SK-N-SH treated with all-trans-retinoic acid at 6 μM for 48 hours (cell line): ENCODE measurements around the gene RHAG.

Experiments
- ATAC-seq: fragments of 200-7000 bp; cut with Tn5 transposase; 3 replicates; pipeline ENCODE4 v1.9.1; 2020; ENCODE audit warnings: mild to moderate bottlenecking, moderate library complexity
- ARNTL ChIP-seq: fragments of 450-650 bp; formaldehyde crosslinking; IDR thresholded peaks from 2 replicates; pipeline ENCODE4 v1.5.0; 2020; ENCODE audit warnings: low read depth, mild to moderate bottlenecking, moderate library complexity, borderline replicate concordance
- BACH2 ChIP-seq: fragments of 250-450 bp; sonication (Bioruptor Pico); IDR thresholded peaks from 2 replicates; pipeline ENCODE4 v1.9.0; 2021; ENCODE audit warnings: mild to moderate bottlenecking, borderline replicate concordance
- CREB5 ChIP-seq: fragments of 250-450 bp; sonication (Bioruptor Pico); IDR thresholded peaks from 2 replicates; pipeline ENCODE4 v1.5.1; 2020; ENCODE audit warnings: low read depth, mild to moderate bottlenecking, moderate library complexity
- CSRNP3 ChIP-seq: fragments of 250-450 bp; sonication (Bioruptor Pico); IDR thresholded peaks from 2 replicates; pipeline ENCODE4 v1.5.1; 2021; ENCODE audit warnings: mild to moderate bottlenecking, moderate library complexity
- ESRRG ChIP-seq: fragments of 250-450 bp; sonication (Bioruptor Pico); IDR thresholded peaks from 2 replicates; pipeline ENCODE4 v1.6.1; 2021; ENCODE audit warnings: mild to moderate bottlenecking
- GLIS3 ChIP-seq: fragments of 250-450 bp; sonication (Bioruptor Pico); IDR thresholded peaks from 2 replicates; pipeline ENCODE4 v1.5.0; 2020; ENCODE audit warnings: mild to moderate bottlenecking, moderate library complexity
- ISL1 ChIP-seq: fragments of 250-450 bp; sonication (Bioruptor Pico); IDR thresholded peaks from 2 replicates; pipeline ENCODE4 v2.1.2; 2022; ENCODE audit warnings: mild to moderate bottlenecking, moderate library complexity
- OSR1 ChIP-seq: fragments of 250-450 bp; sonication (Bioruptor Pico); IDR thresholded peaks from 2 replicates; pipeline ENCODE4 v1.8.0; 2022; ENCODE audit warnings: moderate library complexity, mild to moderate bottlenecking, inconsistent platforms
- PATZ1 ChIP-seq: fragments of 250-450 bp; sonication (Bioruptor Pico); IDR thresholded peaks from 2 replicates; pipeline ENCODE4 v1.8.0; 2020; ENCODE audit warnings: mild to moderate bottlenecking, moderate library complexity, borderline replicate concordance
- POU6F1 ChIP-seq: fragments of 250-450 bp; sonication (Bioruptor Pico); IDR thresholded peaks from 2 replicates; pipeline ENCODE4 v1.8.0; 2021; ENCODE audit warnings: low read depth, mild to moderate bottlenecking, moderate library complexity, borderline replicate concordance
- PPARA ChIP-seq: fragments of 250-450 bp; sonication (Bioruptor Pico); IDR thresholded peaks from 2 replicates; pipeline ENCODE4 v1.5.0; 2020; ENCODE audit warnings: mild to moderate bottlenecking, borderline replicate concordance
- RARB ChIP-seq: fragments of 250-450 bp; sonication (Bioruptor Pico); IDR thresholded peaks from 2 replicates; pipeline ENCODE4 v1.8.0; 2021; ENCODE audit warnings: mild to moderate bottlenecking, moderate library complexity
- SNAI2 ChIP-seq: fragments of 250-450 bp; sonication (Bioruptor Pico); IDR thresholded peaks from 2 replicates; pipeline ENCODE4 v1.5.0; 2020; ENCODE audit warnings: mild to moderate bottlenecking, moderate library complexity
- TCF4 ChIP-seq: fragments of 250-450 bp; sonication (Bioruptor Pico); IDR thresholded peaks from 2 replicates; pipeline ENCODE4 v1.8.0; 2021; ENCODE audit warnings: mild to moderate bottlenecking, moderate library complexity, borderline replicate concordance
- TOX ChIP-seq: fragments of 250-450 bp; sonication (Bioruptor Pico); IDR thresholded peaks from 2 replicates; pipeline ENCODE4 v1.8.0; 2021; ENCODE audit warnings: mild to moderate bottlenecking, moderate library complexity, borderline replicate concordance
- TSHZ2 ChIP-seq: fragments of 250-450 bp; sonication (Bioruptor Pico); IDR thresholded peaks from 2 replicates; pipeline ENCODE4 v1.5.0; 2020; ENCODE audit warnings: mild to moderate bottlenecking, moderate library complexity
- ZFP3 ChIP-seq: fragments of 250-450 bp; sonication (Bioruptor Pico); IDR thresholded peaks from 2 replicates; pipeline ENCODE4 v1.5.0; 2020; ENCODE audit warnings: mild to moderate bottlenecking, moderate library complexity
- ZNF565 ChIP-seq: fragments of 450-650 bp; formaldehyde crosslinking; conservative IDR thresholded peaks from 2 replicates; pipeline ENCODE4 v1.5.0; 2020; ENCODE audit warnings: low read depth, mild to moderate bottlenecking, moderate library complexity
- ZNF70 ChIP-seq: fragments of 450-650 bp; formaldehyde crosslinking; IDR thresholded peaks from 2 replicates; pipeline ENCODE4 v1.5.0; 2020; ENCODE audit warnings: mild to moderate bottlenecking, moderate library complexity
- ZNF8 ChIP-seq: fragments of 450-650 bp; formaldehyde crosslinking; IDR thresholded peaks from 2 replicates; pipeline ENCODE4 v1.5.0; 2020; ENCODE audit warnings: mild to moderate bottlenecking, moderate library complexity

The RHAG gene

GRCh38 chr6:49636713-49637349 lies at the start of gene RHAG:
Gene RHAG (minus strand): TSS chr6:49636839. CDS start chr6:49636812, 27 bp downstream.
- TF ChIP-seq ESRRG (CRISPR knock-in tag) (no peak), SNAI2 (no peak), PATZ1 (no peak), TOX (CRISPR knock-in tag) (no peak), ISL1 (CRISPR knock-in tag) (no peak), TCF4 (CRISPR knock-in tag) (no peak), TSHZ2 (CRISPR knock-in tag) (no peak), BACH2 (no peak), OSR1 (CRISPR knock-in tag) (no peak), ZNF565 (no peak), PPARA (CRISPR knock-in tag) (no peak), ARNTL (CRISPR knock-in tag) (no peak), CSRNP3 (CRISPR knock-in tag) (no peak), ZNF70 (CRISPR knock-in tag) (no peak), RARB (CRISPR knock-in tag) (no peak), GLIS3 (no peak), ZNF8 (CRISPR knock-in tag) (no peak)
- TF ChIP-seq, all 23 proteins: peak for 0
- no peak for ATAC-seq

- TF ChIP-seq TCF4 (CRISPR knock-in tag) (no peak), TSHZ2 (CRISPR knock-in tag) (no peak), ZFP3 (CRISPR knock-in tag) (no peak), CREB5 (CRISPR knock-in tag) (no peak), PPARA (CRISPR knock-in tag) (no peak), BACH2 (no peak), PATZ1 (no peak), SNAI2 (no peak), POU6F1 (CRISPR knock-in tag) (no peak), ZNF565 (no peak), GLIS3 (no peak), ISL1 (CRISPR knock-in tag) (no peak)
- no peak for ATAC-seq
Measured at GRCh38 chr6:49676671-49677281, 40.1 kb upstream of the RHAG start.
